ENCODE data around the gene MFF.

The MFF gene

GRCh38 chr2:227324642-227324994 lies 433 bp upstream of the MFF start:
- peak; percentile 38 for DNase-seq (ENCODE audit: low spot score)
- no peak for TF ChIP-seq CTCF (IDR thresholded peaks at IDR 0.05; ENCODE audit: extremely low read depth, insufficient read depth, missing control alignments)
- in situ Hi-C loops (cut with MboI; ENCODE audit: low pct_unique_long_range_greater_than_20kb, low sequenced_read_pairs, unreplicated experiment): no loop called here

GRCh38 chr2:227325839-227326195 lies 766 bp downstream of the MFF start:
- in situ Hi-C loops (cut with MboI; ENCODE audit: low pct_unique_long_range_greater_than_20kb, low sequenced_read_pairs, unreplicated experiment): no loop called here
- DNase-seq (ENCODE audit: low spot score): peak; percentile 21
- TF ChIP-seq CTCF (IDR thresholded peaks at IDR 0.05; ENCODE audit: extremely low read depth, insufficient read depth, missing control alignments): no peak

GRCh38 chr2:227326783-227327182 lies 1.7 kb downstream of the MFF start:
- no peak for TF ChIP-seq CTCF (IDR thresholded peaks at IDR 0.05; ENCODE audit: extremely low read depth, insufficient read depth, missing control alignments)
- no peak for DNase-seq (ENCODE audit: low spot score)
- in situ Hi-C loops (cut with MboI; ENCODE audit: low pct_unique_long_range_greater_than_20kb, low sequenced_read_pairs, unreplicated experiment): no loop called here

GRCh38 chr2:227335713-227336112 lies 10.7 kb downstream of the MFF start:
- DNase-seq (ENCODE audit: low spot score): no peak
- no peak for TF ChIP-seq CTCF (IDR thresholded peaks at IDR 0.05; ENCODE audit: extremely low read depth, insufficient read depth, missing control alignments)
- in situ Hi-C loops (cut with MboI; ENCODE audit: low pct_unique_long_range_greater_than_20kb, low sequenced_read_pairs, unreplicated experiment): no loop called here

- no peak for TF ChIP-seq CTCF (IDR thresholded peaks at IDR 0.05; ENCODE audit: extremely low read depth, insufficient read depth, missing control alignments)
- in situ Hi-C loops (cut with MboI; ENCODE audit: low pct_unique_long_range_greater_than_20kb, low sequenced_read_pairs, unreplicated experiment): no loop called here
- DNase-seq (ENCODE audit: low spot score): no peak
These were observed 12.4 kb downstream of the MFF start for GRCh38 chr2:227337442-227337841.

GRCh38 chr2:227339098-227339599 lies 14.1 kb downstream of the MFF start:
- in situ Hi-C loops (cut with MboI; ENCODE audit: low pct_unique_long_range_greater_than_20kb, low sequenced_read_pairs, unreplicated experiment): no loop called here
- no peak for DNase-seq (ENCODE audit: low spot score)
- TF ChIP-seq CTCF (IDR thresholded peaks at IDR 0.05; ENCODE audit: extremely low read depth, insufficient read depth, missing control alignments): no peak

- TF ChIP-seq CTCF (IDR thresholded peaks at IDR 0.05; ENCODE audit: extremely low read depth, insufficient read depth, missing control alignments): no peak
- no peak for DNase-seq (ENCODE audit: low spot score)
- in situ Hi-C loops (cut with MboI; ENCODE audit: low pct_unique_long_range_greater_than_20kb, low sequenced_read_pairs, unreplicated experiment): no loop called here
These were observed 15.1 kb downstream of the MFF start for GRCh38 chr2:227340106-227340505.

Measured in GM13977 (cell line).